Central memory CD8-positive, alpha-beta T cell (primary cell): Measurements from ENCODE around the gene CADPS2.

ENCODE experiments used
- ATAC-seq: fragments of 150-1000 bp; cut with Tn5 transposase; replicated peaks from 2 replicates; pipeline ENCODE4 v1.10.0; 2022; ENCODE audit warnings: mild to moderate bottlenecking, moderate FRiP score, moderate number of reproducible peaks; ENCODE audit not compliant: poor library complexity, severe bottlenecking; ENCODE audit errors: extremely low read depth
- DNase-seq, 2 donors: peaks; one replicate each; pipeline ENCODE4 v3.0.0; 2021; ENCODE audit warnings: low spot score in 2 of 2
- H3K27ac Mint-ChIP-seq: one replicate; pipeline ENCODE4 v1.8.0; 2022; ENCODE audit warnings: low read depth, mild to moderate bottlenecking, moderate library complexity, mixed read lengths
- H3K27me3 Mint-ChIP-seq: one replicate; pipeline ENCODE4 v1.8.0; 2022; ENCODE audit warnings: mixed read lengths
- H3K36me3 Mint-ChIP-seq: one replicate; pipeline ENCODE4 v1.8.0; 2022; ENCODE audit warnings: mild to moderate bottlenecking, moderate library complexity, mixed read lengths; ENCODE audit not compliant: insufficient read depth
- H3K4me1 Mint-ChIP-seq: one replicate; pipeline ENCODE4 v1.8.0; 2022; ENCODE audit warnings: mixed read lengths
- H3K4me3 Mint-ChIP-seq: one replicate; pipeline ENCODE4 v1.8.0; 2022; ENCODE audit warnings: mild to moderate bottlenecking, moderate library complexity, mixed read lengths
- H3K9me3 Mint-ChIP-seq: one replicate; pipeline ENCODE4 v1.8.0; 2022; ENCODE audit warnings: mixed read lengths

The CADPS2 gene

DNA sequence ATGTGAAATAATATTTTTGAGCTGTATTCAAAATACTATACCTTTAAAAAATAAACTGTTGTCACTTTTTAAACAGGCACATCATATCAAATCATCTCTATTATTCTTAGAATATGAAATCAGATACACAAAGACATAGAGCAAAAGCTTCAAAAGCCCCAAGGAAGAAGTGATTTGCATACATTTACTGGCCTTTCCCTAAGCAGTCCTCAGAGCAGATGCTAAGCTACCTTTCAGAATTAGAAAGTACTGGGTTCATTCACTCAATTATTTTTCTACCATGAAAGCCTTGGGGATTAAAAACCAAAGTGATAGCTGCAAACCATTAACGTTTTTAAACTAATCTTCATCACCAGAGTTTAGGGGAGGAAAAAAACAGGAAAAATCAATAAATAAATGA, 127.8 kb downstream of the CADPS2 start:
- Mint-ChIP-seq H3K36me3 (no peaks in the 10 kb centered on the region), H3K4me3 (no peak overlapping the region), H3K4me1 (no peaks in the 10 kb centered on the region), H3K27me3 (no peaks in the 10 kb centered on the region), H3K9me3 (peaks cover 14% of the 10 kb centered on the region), H3K27ac (no peak overlapping the region)
- DNase-seq (no peak), ATAC-seq (no peak)

DNA sequence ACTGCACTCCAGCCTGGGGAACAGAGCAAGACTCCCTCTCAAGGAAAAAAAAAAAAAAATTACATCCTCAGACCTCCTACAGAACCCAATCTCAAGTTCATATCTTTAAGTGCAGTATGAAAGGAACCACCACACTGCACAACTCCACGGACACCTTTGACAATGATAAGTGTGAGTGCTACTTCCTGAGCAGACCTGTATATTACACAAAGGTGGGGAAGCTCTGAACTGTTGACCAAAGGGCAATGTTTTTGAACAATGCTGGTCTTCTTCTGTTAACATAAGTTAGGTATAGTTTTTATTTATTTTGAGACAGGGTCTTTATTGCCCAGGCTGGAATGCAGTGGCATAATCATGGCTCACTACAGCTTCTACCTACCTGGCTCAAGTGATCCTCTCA, 129.4 kb downstream of the CADPS2 start:
- H3K4me3 Mint-ChIP-seq: no peak overlapping the region
- H3K9me3 Mint-ChIP-seq: peaks cover 2% of the 10 kb centered on the region
- DNase-seq (no peak), ATAC-seq (no peak)
- no peaks in the 10 kb centered on the region for H3K27me3 Mint-ChIP-seq
- H3K4me1 Mint-ChIP-seq: no peaks in the 10 kb centered on the region
- no peak overlapping the region for H3K27ac Mint-ChIP-seq
- H3K36me3 Mint-ChIP-seq: peaks cover 1% of the 10 kb centered on the region

GRCh38 chr7:122755696-122756095, 130.6 kb downstream of the CADPS2 start:
- Mint-ChIP-seq H3K27ac (no peak overlapping the region), H3K9me3 (peaks cover 6% of the 10 kb centered on the region), H3K4me3 (no peak overlapping the region), H3K27me3 (no peaks in the 10 kb centered on the region), H3K36me3 (peaks cover 1% of the 10 kb centered on the region), H3K4me1 (no peaks in the 10 kb centered on the region)
- DNase-seq (no peak), ATAC-seq (no peak)

GRCh38 chr7:122752583-122752982, 133.7 kb downstream of the CADPS2 start:
- ATAC-seq: no peak
- Mint-ChIP-seq H3K36me3 (peaks cover 1% of the 10 kb centered on the region), H3K4me1 (no peaks in the 10 kb centered on the region), H3K27ac (no peak overlapping the region), H3K4me3 (no peak overlapping the region), H3K27me3 (no peaks in the 10 kb centered on the region), H3K9me3 (peaks cover 11% of the 10 kb centered on the region)
- DNase-seq: no peak

DNA sequence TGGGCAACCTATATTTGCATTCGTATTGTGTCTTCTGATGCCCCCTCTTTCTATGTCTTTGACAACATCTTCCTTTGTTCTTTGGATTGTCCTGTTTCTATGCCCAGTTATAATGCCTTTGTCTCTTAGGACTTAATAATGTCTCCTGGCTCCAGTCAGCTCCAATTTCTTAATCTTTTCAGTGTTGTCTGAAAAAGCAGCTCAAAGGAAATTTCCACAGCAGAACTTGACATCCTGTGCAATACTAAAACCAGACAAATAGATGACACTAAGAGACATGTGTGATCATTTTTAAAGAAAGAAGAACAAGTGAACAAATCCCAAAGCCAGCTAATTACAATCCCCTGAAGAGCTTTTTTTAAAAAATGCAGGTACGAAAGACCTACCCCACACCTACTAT, 135.9 kb downstream of the CADPS2 start:
- ATAC-seq (no peak), DNase-seq (no peak)
- Mint-ChIP-seq H3K36me3 (peaks cover 1% of the 10 kb centered on the region), H3K4me1 (no peaks in the 10 kb centered on the region), H3K9me3 (peaks cover 27% of the 10 kb centered on the region), H3K27me3 (no peaks in the 10 kb centered on the region), H3K4me3 (no peak overlapping the region), H3K27ac (no peak overlapping the region)

DNA sequence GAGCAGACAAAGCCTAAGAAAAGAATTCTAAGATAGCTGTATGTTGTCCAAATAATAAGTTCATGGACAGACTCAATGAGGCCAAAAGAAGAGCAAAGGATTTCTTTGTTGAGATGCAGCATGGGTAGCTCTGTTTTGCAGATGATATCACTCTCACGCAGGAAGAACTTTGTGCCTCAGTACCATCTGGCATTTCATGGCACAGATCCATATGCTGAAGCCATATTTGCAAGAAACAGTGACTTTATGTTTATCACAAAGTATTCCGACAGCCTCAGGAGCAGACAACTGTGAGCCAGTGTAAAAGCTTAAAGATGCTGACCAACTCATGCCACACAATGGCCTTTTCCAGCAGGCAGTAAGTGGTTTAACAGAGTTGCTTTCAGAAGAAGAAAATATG, 138.1 kb downstream of the CADPS2 start:
- ATAC-seq: no peak
- H3K36me3 Mint-ChIP-seq: peaks cover 1% of the 10 kb centered on the region

GRCh38 chr7:122746948-122747347, 139.3 kb downstream of the CADPS2 start:
- Mint-ChIP-seq H3K4me1 (no peaks in the 10 kb centered on the region), H3K27me3 (no peaks in the 10 kb centered on the region), H3K9me3 (peaks cover 35% of the 10 kb centered on the region), H3K4me3 (no peak overlapping the region), H3K27ac (no peak overlapping the region), H3K36me3 (no peaks in the 10 kb centered on the region)
- DNase-seq (no peak), ATAC-seq (no peak)

More for the DNA sequence above, 138.1 kb downstream of the CADPS2 start:
- Mint-ChIP-seq H3K27ac (no peak overlapping the region), H3K4me3 (no peak overlapping the region), H3K4me1 (no peaks in the 10 kb centered on the region), H3K9me3 (peaks cover 35% of the 10 kb centered on the region), H3K27me3 (no peaks in the 10 kb centered on the region)
- DNase-seq: no peak

DNA sequence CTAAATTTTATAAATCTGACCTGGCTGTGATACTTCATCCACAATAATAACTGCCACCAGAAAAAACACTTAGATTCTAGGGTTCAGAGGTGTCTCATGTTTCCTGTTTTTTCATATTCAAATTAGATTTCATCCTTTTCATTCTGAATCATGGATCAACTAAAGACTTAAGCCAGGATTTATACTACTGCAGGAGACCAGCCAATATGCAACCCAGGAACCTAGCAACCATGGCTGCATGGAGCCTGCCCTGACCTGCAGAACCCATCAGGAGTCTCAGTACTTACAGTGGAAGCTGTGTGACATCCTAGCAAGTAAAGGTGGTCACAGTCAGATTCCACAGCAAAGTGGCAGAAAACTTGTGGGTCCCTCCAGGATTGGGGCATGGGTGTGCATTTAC, 143.0 kb downstream of the CADPS2 start:
- no peak for DNase-seq
- Mint-ChIP-seq H3K4me3 (no peak overlapping the region), H3K27me3 (no peaks in the 10 kb centered on the region), H3K36me3 (no peaks in the 10 kb centered on the region), H3K9me3 (peaks cover 29% of the 10 kb centered on the region), H3K4me1 (no peaks in the 10 kb centered on the region), H3K27ac (no peak overlapping the region)
- ATAC-seq: no peak

DNA sequence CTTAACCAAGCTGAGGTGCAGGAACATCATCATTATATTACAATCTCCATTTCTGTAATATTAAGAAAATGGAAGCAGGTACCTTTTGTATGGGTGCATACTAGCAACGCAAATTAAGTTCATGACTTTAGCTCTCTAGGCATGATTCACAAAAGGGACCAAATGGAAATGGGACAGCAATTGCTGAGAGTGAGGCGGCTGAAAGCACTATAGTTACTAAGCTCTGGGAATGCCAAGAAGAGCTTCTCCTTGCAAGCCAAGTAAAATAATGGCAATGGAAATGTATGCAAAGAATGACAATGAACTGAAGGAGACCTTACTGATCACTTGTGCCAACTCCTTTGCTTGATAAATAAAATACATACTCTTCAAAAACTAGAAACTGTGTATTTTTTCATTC, 147.3 kb downstream of the CADPS2 start:
- H3K27ac Mint-ChIP-seq: no peak overlapping the region
- DNase-seq (no peak), ATAC-seq (no peak)
- no peak overlapping the region for H3K4me3 Mint-ChIP-seq
- H3K27me3 Mint-ChIP-seq: no peaks in the 10 kb centered on the region
- H3K9me3 Mint-ChIP-seq: peaks cover 8% of the 10 kb centered on the region
- no peaks in the 10 kb centered on the region for H3K36me3 Mint-ChIP-seq
- H3K4me1 Mint-ChIP-seq: no peaks in the 10 kb centered on the region

DNA sequence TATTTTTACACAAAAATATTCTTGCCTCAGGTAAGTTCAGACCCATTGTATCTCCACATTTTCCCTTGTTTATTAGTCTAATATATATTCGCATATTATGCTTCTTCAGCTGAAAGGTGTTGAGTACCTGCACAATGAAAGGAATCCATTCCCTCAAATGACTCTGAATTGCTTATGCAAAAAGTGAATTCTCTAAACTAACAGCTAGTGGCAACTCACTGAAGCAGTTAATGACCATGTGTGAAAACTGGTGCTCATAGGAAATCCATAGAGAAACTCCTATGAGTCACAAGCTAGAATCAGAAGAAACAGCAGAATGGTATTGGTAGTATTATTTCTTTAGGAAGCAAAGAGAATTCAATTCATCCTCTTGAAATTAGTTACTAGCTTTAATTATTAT, 150.1 kb downstream of the CADPS2 start:
- Mint-ChIP-seq H3K4me1 (no peaks in the 10 kb centered on the region), H3K4me3 (no peak overlapping the region), H3K36me3 (no peaks in the 10 kb centered on the region), H3K9me3 (peaks cover 6% of the 10 kb centered on the region), H3K27me3 (no peaks in the 10 kb centered on the region), H3K27ac (no peak overlapping the region)
- no peak for ATAC-seq
- DNase-seq: no peak

GRCh38 chr7:122727759-122728158, 158.5 kb downstream of the CADPS2 start:
- H3K27ac Mint-ChIP-seq: no peak overlapping the region
- H3K4me3 Mint-ChIP-seq: no peak overlapping the region
- no peaks in the 10 kb centered on the region for H3K27me3 Mint-ChIP-seq
- H3K4me1 Mint-ChIP-seq: no peaks in the 10 kb centered on the region
- ATAC-seq: no peak
- DNase-seq: no peak
- H3K9me3 Mint-ChIP-seq: peaks cover 10% of the 10 kb centered on the region
- H3K36me3 Mint-ChIP-seq: no peaks in the 10 kb centered on the region

DNA sequence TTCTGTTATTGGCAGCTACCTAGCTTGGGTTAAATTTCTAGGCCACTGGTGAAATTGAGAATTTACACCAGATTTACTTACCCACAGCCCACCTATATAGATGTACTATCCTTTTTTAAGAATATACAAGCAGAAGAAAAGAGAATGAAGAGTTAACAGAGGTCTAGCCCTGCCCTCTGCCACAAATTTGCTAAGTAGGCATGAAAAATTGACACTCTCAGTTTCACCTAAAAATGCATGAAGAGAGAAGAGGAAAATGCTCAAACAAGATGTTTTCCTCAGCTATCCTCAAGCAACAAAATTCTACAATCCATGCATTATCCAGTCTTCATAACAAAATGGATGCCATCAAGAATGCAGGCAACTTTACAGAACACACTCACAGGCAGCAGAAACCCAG, 158.9 kb downstream of the CADPS2 start:
- peaks cover 10% of the 10 kb centered on the region for H3K9me3 Mint-ChIP-seq
- H3K36me3 Mint-ChIP-seq: no peaks in the 10 kb centered on the region
- no peaks in the 10 kb centered on the region for H3K27me3 Mint-ChIP-seq
- H3K4me3 Mint-ChIP-seq: no peak overlapping the region
- DNase-seq (no peak), ATAC-seq (no peak)
- H3K4me1 Mint-ChIP-seq: no peaks in the 10 kb centered on the region
- H3K27ac Mint-ChIP-seq: no peak overlapping the region

GRCh38 chr7:122726881-122727280, 159.4 kb downstream of the CADPS2 start:
- Mint-ChIP-seq H3K27ac (no peak overlapping the region), H3K36me3 (no peaks in the 10 kb centered on the region), H3K4me3 (no peak overlapping the region), H3K9me3 (peaks cover 10% of the 10 kb centered on the region), H3K27me3 (no peaks in the 10 kb centered on the region), H3K4me1 (no peaks in the 10 kb centered on the region)
- DNase-seq (no peak), ATAC-seq (no peak)

- no peak overlapping the region for H3K4me3 Mint-ChIP-seq
- no peak for ATAC-seq
- no peaks in the 10 kb centered on the region for H3K27me3 Mint-ChIP-seq
- no peaks in the 10 kb centered on the region for H3K36me3 Mint-ChIP-seq
- peaks cover 11% of the 10 kb centered on the region for H3K9me3 Mint-ChIP-seq
- no peak overlapping the region for H3K27ac Mint-ChIP-seq
- no peaks in the 10 kb centered on the region for H3K4me1 Mint-ChIP-seq
- no peak for DNase-seq
Measured at GRCh38 chr7:122724366-122724765, 161.9 kb downstream of the CADPS2 start.
